ENCODE results near the gene TARDBP.
"Not testable (repeated sequence)": the region's sequence is repeated elsewhere in the genome, so short reads cannot be mapped to it uniquely, and the experiment has no call there.

The TARDBP gene

DNA sequence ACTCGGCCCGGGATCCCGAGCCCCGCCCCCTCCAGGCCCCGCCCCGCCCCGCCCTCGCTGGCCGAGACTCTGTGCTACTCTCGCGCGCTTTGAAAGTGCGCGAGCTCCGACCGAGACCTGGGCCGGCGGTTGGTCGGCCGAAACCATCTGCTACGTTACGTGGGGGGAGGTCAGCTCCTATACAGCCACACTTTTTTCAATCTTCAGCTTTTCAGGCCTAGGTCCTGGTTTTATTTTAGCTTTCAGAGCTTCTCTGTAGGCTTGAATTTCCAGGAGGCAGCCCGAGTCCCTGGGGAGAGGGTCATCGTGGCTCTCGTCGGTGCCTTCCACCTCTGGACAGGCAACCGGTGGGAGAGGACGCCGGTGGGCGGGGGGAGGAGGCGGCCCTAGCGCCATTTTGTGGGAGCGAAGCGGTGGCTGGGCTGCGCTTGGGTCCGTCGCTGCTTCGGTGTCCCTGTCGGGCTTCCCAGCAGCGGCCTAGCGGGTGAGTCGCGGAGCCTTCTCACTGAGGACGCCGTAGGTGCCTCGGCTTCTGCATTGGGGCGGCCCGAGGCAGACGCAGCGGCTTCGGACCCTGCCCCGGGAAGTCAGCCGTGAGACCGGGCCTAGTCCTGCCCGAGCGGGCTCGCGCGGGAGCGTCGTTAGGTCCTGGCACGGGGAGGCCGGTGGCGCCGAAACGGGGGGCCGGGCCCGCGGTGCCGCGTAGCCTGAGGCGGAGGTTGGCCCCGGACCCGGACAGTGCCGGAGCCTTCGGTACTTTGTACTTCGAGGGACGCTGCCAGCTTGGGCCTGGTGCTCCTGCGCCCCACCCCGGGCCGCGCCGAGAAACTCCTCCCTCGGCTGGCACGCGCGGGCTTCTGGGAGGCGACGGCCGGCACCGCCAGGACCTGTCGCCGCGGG, at the start of gene TARDBP:
Gene TARDBP (plus strand): TSS at position 395 of the 900 bp plus-strand sequence. CDS start 1,074 bp downstream, outside the sequence.
- peak; percentile 73 for DNase-seq

DNA sequence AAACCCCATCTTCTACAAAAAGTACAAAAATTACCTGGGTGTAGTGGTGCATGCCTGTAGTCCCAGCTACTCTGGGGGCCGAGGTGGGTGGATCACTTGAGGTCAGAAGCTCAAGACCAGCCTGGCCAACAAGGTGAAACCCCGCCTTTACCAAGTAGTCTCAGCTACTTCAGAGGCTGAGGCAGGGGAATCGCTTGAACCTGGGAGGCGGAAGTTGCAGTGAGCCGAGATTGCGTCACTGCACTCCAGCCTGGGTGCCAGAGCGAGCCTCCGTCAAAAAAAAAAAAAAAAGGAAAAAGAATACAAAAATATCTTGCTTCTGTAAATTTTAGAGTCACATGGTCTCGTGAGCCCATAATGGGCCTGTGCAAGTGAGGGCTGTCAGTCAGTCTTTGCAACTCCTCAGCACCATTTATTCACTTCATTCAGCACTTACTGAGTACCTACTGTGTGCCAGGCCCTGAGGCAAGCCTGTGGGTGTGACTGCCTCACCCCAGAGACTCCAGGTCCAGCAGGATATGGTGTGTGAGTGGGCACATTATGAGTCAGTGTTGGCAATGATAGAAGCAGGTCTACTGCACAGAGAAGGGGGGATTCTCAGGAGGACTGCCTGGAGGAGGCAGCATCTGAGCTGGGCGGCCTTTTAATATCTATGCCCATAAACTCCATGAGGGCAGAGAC, 46.8 kb upstream of the TARDBP start:
- peak; percentile 63 for DNase-seq

DNA sequence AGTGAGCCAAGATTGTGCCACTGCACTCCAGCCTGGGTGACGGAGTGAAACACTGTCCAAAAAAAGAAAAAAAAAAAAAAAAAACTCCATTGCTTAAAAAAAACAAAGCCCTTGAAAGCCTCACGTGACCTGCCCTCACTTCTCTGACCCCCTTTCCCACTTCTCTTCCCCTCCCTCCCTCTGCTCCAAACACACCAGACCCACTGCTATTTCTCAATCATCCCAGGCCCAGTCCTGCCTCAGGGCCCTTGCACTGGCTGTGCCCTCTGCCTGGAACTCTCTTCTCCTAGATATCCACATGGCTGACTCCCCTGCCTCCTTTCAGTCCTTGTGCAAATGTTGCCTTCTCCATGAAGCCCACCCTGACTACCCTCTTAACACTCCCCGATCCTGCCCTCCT, 45.4 kb upstream of the TARDBP start:
- no peak for DNase-seq

DNA sequence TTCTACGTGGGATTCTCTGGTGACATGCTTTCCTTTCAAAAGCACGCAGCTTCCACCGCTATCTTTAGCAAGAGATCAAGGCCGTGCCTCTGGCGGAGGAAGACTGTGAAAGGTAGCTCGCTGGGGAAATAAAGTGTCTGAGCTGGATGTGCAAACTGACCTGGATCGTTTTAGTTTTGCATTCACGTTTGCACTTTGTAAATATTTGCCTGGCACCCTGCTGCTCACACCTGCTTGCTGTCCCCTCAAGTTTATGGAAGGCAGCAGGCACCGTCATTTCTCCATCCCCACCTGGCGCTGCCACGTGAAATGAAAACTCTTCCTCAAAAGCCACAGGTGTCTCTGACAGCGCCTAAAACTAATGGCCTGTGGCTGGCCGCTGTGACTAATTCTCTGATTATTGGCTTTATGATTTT, 44.0 kb upstream of the TARDBP start:
- no peak for DNase-seq

DNA sequence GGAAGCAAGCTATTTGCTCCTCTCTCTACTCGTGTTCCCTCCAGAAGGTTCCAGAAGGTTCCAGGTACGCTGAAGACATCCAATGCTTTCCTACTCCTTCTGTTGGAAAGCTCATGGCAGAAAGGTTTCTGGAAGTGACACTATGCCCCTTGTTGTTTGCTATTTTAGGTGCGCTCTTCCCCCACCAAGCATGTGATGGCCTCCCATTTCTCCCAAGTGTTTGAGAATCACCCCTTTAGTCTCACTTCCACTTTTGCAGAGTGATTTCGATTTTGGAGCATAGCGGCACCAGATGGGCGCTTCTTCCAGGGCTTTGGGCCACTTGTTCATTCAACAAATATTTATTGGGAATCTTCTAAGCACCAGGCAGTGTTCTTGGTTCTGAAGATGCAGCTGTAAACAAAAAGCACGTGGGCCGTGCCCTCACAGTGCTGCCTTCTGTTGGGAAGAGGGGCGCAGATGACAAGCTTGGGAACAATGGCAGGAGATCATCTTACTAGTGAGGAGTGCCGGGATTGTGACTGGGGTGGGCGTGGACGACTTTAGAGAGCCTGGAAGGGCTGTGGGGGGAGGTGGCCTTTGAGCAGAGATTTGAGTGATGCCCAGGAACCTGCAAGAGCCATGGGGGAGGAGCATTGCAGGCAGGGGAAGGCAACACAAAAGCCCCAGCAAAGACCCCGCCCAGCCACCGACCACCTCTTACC, 43.0 kb upstream of the TARDBP start:
- no peak for DNase-seq

DNA sequence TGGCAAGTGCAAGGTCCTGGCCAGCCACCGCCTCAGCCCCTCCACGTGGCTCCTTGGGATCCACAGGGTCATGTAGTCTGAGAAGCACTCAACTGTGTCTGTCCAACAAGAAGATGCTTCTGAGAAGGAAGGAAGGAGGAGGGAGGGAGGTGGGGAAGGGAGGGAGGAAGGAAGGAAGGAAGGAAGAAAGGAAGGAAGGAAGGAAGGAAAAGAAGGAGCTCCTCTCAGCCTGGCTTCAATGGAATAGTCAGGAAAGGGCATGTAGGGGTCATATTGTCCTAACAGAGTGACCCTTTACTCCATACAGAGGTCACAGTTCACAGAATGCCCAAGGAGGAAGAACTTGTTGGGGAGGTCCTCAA, 42.5 kb upstream of the TARDBP start:
- no peak for DNase-seq

DNA sequence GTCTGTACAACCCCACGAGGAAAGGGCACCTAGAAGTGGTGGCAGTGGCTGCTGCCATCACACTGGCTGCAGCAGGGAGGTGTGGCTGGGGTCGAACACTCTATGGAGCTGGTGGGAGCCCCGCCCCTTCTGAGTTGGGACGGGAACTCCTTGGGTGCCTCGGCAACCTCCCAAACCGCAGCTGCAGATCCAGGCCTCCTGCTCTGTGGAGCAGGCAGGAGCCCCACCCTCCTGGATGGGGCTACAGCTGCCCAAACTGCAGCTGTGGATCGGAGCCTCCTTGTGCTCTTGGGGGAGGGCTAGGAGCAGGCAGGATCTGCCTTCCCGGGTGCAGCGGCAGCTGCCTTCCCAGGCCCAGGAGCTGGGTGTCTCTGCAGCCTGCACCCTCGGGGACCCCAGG, 38.9 kb upstream of the TARDBP start:
- no peak for DNase-seq

DNA sequence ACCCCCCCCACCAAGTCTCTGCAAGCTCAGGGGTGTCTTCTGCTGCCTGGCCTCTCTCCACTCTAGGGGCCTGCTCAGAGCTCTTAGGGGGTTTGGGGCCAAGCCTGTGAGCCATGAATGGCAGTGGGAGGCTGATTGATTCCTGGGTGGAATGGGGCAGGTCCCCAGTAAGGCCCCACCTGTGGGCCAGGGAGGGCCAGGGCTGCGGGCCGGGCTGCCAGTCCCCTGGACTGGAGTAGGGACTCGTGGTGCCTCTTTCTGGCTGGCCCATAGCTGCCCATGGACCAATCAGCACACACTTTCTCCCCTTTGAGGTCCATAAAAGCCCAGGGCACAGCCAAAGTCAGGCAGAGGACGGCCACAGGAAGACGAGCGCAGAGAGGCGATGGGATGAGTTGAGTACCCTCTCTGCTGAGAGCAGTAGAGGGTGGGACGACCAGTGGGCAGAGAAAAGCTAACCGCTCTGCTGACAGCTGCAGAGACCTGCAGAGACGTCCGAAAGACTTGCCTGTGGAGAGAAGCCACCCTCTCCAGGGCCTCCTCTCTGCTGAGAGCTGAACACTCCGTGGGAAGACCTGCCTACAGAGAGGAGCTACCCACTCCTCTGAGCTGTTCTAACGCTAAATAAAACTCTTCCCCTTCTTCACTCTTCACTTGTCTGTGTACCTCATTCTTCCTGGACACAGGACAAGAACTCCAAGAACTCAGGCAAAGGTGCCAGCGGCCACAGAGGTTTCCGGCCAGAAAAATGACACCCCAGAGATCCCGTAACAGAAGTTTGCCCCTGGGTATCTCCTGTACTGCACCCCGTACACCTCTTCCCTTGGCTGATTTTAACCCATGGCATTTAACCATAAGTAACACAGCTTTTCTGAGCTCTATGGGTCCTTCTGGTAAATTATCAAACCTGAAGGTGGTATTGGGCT, 38.2 kb upstream of the TARDBP start:
- no peak for DNase-seq

DNA sequence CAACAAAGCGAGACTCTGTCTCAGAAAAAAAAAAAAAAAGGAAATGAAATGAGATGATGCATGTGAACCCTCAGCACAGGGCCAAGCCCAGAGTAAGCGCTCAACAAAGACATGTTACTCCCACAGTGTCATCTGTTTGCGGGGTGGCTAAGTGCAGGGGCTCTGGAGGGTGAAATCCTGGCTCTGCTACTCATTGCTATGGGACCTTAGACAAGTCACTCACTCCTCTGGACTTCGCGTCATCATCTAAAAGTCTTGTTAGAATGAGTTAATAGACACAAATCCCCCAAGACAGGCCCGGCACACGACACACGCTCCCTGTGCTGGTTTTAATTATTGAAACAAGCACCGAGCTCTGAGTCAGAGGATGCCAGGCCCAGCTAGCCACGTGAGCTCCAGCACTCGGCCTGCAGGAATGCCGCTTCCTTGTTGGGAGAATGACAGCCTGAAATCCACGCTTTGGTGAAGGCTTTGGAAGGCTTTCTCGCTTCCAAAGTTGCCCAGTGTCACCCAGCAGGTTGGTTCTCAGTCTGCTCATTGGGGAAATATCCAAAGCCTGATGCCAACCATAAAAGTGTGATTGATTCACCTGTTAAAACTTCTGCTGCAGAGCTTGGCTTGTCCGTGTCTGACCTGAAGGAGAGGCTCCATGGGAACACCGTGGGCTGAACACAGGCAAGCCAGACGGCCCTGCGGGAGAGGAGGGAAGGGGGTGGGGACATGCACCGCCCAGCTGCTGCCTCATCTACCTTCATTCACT, 36.7 kb upstream of the TARDBP start:
- peak; percentile 44 for DNase-seq

DNA sequence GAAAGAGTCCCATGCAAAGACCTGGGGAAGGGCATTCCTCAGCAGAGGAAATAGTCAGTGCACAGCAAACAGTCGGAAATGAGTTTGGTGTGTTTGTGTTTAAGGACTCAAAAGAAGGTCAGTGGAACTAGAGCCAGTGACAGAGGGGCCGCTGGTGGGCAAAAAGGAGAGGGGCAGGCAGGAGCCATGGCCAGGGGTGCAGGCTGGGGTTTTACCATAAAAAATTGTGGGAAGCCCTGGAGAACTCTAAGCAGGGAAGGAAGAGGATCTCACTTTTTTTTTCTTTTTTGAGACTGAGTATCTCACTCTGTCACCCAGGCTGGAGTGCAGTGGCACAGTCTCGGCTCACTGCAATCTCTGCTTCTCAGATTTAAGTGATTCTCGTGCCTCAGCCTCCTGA, 33.7 kb upstream of the TARDBP start:
- no peak for DNase-seq

DNA sequence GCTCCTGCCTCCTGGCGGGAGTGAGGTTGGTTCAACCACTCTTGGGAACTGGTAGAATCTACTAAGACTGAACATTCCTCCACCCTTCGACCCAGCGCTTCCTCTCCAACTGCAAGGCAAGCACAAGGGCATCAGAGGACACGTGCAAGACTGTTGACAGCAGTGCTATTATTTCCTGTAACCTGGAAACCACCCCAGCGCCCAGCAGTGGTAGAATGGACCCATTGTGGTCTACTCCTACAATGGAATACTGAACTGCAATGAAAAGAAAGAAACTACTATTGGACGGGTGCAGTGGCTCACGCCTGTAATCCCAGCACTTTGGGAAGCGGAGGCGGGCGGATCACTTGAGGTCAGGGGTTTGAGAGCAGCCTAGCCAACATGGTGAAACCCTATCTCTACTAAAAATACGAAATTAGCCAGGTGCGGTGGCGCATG, 33.0 kb upstream of the TARDBP start:
- DNase-seq, result no peak

DNA sequence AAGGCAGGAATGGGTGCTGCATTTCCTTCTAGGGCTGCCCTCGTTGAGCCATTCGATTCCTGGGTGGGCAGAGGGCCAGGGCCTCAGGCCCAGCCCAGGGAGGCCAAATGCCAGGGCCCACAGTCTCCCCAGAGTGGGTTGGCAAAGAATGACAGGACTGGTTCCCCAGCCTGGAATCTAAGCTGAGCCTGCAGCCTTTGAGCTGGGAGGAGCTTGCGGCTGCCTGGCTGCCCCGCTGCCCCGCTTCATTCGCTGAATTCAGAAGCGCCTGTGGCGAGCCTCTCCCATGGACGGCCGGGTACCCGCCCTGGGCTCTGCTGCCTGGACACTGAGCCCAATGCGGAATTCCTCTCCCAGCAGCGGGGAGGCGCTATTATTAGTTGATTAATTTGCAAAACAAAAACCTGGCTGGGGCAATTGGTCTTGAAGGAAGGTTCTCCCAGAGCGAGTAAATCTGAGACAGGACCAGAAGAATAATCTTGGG, 32.3 kb upstream of the TARDBP start:
- DNase-seq, result peak; percentile 91

DNA sequence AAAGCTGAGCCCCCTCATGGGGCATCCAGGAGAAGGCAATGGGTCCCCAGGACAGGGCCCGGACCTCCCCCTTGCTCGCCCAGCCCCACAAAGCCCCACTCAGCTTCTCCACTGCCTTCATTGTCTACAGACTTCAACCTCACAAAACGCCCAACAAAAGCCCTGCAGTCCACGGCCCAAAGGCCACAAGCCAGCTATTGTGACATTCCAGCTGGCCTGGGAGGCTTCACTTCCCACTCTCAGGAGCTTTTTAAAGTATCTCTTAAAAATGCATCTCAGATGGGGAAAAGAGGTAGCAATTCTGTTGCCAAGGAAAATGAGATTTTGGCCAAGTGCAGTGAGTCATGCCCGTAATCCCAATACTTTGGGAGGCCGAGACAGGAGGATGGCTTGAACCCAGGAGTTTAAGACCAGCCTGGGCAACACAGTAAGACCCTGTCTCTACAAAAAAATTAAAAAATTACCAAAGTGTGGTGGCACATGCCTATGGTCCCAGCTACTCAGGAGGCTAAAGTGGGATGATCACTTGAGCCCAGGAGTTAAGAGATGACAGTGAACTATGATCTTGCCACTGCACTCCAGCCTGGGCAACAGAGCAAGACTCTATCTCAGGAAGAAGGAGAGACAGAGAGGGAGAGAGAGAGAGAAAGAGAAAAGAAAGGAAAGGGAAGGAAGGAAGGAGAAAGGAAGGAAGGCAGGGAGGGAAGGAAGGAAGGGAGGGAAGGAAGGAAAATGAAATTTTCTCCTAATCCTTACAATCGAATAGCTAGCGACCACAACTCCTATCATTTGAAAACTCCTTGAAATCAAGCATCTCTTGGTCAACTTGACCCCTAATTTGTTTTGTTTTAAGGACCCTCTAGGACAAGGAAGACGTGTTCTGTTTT, 31.4 kb upstream of the TARDBP start:
- no peak for DNase-seq

DNA sequence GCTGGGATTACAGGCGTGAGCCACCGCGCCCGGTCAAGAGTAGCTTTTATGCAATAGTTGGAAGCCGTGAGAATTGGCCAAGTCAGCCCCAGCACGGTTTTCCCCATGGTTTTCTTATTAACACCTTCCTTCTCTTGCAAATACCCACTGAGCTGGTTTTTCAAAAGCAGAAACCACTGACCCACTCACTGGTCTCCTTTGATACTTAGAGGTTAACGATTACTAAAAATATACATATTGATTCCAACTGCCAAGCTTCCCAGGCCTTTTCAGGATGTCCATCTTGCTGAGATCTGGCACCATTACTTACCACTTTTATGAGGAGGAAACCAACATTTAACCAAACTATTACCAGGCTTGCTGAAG, 25.9 kb upstream of the TARDBP start:
- no peak for DNase-seq

DNA sequence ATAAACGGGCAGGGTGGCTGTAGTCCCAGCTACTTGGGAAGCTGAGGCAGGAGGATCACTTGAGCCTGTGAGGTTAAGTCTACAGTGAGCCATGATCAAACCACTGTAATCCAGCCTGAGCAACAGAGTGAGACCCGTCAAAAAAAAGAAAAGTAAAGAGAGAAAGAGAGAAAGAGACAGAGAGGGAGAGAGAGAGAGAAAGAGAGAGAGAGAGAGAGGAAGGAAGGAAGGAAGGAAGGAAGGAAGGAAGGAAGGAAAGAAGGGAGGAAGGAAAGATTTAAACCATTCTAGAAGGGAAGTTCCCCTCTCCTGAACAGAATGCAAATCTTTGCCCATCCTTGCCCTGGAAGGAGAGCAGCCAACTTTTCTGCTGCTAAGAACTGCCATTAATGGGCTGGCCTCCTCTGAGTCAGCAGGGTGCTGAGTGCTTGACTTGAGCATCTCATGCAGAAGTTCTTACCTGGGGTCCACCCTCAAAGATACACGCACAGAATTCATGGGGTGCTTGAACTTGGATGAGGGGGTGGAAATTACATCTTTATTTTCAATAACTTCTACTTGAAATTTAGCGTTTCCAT, 24.5 kb upstream of the TARDBP start:
- no peak for DNase-seq

DNA sequence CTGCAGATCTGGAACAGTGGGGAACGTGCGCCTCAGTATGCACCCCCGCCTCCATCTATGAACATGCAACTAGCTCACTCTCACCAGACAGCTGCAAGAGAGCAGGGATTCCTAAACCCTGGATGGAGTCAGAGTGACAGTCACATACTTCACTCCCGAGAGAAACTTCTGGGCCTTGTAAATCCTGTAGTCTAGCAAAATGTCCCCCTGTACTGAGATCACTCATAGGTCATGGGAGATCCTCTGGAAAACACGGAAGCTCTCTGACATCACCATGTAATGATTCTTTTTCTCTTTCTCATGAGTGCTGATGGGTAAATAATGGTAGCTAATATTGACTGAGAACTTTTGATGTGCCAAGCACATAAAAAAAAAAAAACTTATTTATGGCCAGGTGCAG, 23.4 kb upstream of the TARDBP start:
- no peak for DNase-seq

DNA sequence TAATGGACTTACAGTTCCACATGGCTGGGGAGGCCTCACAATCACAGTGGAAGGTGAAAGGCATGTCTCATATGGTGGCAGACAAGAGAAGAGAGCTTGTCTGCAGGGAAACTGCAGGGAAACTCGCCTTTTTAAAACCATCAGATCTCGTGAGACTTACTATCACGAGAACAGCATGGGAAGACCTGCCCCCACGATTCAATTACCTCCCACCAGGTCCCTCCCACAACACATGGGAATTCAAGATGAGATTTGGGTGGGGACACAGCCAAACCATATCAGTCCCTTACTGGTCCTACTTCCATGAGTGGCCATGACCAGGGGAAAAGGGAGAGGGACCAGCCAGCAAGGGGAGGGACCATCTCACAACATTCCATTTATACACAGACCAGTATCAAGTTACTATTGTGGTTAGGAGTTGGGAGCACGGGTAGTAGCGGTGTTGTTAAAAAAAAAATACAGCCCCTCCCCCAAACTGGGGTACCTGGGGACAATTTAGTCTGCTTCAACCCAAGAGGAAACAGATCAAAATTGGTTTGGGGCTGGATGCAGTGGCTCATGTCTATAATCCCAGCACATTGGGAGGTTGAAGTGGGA, 22.4 kb upstream of the TARDBP start:
- DNase-seq, result not testable (repeated sequence)

DNA sequence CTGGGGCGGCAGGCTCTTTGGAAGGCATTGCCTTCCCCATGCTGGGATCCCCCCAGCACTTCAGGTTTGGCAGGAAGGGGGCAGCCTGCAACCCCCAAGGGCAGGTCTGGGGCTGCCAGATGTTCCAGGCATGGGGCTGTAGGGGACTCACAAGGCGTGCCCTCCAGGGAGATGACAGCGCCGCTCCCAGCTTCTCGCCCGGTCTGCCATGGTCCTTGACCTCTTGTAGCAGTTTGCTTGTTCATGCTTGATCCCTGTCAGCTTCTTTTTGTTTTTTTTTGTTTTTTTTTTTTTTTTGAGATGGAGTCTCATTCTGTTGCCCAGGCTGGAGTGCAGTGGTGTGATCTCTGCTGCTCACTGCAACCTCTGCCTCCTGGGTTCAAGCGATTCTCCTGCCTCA, 21.6 kb upstream of the TARDBP start:
- DNase-seq, result no peak

DNA sequence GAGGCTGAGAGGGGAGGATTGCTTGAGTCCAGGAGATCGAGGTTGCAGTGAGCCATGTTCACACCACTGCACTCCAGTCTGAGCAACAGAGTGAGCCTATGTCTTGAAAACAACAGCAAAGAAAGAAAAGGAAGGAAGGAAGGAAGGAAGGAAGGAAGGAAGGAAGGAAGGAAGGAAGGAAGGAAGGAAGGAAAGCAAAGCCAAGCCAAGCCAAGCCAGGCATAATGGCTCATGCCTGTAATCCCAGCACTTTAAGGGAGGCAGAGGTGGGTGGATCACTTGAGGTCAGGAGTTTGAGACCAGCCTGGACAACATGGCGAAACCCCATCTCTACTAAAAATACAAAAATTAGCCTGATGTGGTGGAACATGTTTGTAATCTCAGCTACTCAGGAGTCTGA, 20.4 kb upstream of the TARDBP start:
- not testable (repeated sequence) for DNase-seq

DNA sequence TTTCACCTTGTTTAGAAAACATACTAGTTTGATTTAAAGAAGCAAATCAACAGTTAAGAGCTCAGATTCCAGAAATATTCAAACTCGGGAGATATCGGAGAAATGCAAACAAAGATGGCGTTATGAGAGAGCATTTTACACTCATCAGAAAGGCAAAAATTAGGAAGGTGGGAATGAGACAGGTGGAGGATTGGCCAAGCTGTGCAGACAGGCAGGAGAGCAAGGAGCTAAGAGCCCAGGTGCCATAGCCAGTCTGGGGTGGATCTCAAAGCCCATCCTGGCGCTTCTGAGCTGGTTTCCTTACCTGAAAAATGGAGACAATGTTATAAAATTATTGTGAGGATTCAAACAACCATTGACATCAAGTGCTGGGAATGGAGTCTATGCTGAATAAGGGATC, 19.6 kb upstream of the TARDBP start:
- no peak for DNase-seq

Measured in NCI-H226 (cell line).